Activated CD4-positive, CD25-positive, alpha-beta regulatory T cell treated with anti-CD3 and anti-CD28 coated beads, Interleukin-2, amount 50 U/mL, for 24 hours (primary cell): ENCODE data around the gene PLAAT4.
A peak's percentile ranks its signal among the peaks of the same experiment; 100 is the strongest.
"Not testable (repeated sequence)": the region's sequence is repeated elsewhere in the genome, so short reads cannot be mapped to it uniquely, and the experiment has no call there.

Source experiments
- ATAC-seq, 2 donors: fragments of 150-1000 bp; cut with Tn5 transposase; one replicate each; pipeline ENCODE4 v1.10.0; 2021; ENCODE audit warnings: mild to moderate bottlenecking in 1 of 2, moderate library complexity in 1 of 2

PLAAT4 gene

GRCh38 chr11:63547061-63547460 lies 10.5 kb downstream of the PLAAT4 start:
- no peak for ATAC-seq

DNA sequence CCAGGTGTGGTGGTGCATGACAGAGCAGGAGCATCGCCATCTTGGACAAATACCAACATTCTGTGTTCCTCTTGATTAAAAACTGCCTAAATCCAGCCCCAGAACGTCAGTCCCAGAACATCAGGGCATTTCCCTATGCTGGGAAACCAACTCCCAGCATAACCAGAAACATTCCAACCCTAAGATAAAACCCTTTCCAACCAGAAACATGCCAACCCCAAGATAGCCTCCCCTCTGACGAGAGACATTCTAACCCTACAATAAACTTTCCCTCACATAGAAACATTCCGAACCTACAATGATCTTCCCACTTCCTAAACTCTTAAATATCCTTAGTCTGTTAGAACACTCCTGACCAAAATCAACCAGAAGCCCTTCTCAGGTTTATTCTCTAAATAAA lies 11.6 kb downstream of the PLAAT4 start:
- ATAC-seq = no peak

GRCh38 chr11:63549411-63549810 lies 12.8 kb downstream of the PLAAT4 start:
- no peak for ATAC-seq

DNA sequence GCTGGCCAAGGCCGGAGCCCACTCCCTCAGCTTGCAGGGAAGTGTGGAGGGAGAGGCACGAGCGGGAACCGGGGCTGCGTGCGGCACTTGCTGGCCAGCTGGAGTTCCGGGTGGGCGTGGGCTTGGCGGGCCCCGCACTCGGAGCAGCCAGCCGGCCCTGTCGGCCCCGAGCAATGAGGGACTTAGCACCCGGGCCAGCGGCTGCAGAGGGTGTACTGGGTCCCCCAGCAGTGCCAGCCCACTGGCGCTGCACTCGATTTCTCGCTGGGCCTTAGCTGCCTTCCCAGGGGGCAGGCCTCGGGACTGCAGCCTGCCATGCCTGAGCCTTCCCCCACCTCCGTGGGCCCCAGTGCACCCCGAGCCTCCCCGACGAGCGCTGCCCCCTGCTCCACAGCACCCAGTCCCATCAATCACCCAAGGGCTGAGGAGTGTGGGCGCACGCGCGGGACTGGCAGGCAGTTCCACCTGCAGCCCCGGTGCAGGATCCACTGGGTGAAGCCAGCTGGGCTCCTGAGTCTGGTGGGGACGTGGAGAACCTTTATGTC lies 13.6 kb downstream of the PLAAT4 start:
- not testable (repeated sequence) for ATAC-seq

DNA sequence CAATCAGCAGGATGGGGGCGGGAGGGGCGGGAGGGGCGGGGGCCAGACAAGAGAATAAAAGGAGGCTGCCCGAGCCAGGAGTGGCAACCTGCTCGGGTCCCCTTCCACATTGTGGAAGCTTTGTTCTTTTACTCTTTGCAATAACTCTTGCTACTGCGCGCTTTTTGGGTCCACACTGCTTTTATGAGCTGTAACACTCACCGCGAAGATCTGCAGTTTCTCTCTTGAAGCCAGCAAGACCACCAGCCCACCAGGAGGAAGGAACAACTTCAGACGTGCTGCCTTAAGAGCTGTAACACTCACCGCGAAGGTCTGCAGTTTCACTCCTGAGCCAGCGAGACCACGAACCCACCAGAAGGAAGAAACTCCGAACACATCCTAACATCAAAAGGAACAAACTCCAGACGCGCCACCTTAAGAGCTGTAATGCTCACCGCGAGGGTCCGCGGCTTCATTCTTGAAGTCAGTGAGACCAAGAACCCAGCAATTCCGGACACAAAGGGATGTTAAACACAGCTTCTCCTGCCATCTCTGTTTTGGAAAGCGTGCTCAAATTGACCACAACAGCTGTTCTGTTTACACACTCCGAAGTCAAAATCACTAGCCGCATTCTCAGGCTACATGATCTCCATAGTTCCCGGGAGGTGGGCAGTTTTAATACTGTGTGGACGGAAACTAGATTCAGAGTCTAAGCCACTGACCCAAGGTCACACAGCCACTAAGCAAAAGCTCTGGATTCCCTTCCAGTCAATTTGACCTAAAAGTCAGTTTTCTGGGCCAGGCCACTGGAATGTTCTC lies 14.7 kb downstream of the PLAAT4 start:
- ATAC-seq = no peak

DNA sequence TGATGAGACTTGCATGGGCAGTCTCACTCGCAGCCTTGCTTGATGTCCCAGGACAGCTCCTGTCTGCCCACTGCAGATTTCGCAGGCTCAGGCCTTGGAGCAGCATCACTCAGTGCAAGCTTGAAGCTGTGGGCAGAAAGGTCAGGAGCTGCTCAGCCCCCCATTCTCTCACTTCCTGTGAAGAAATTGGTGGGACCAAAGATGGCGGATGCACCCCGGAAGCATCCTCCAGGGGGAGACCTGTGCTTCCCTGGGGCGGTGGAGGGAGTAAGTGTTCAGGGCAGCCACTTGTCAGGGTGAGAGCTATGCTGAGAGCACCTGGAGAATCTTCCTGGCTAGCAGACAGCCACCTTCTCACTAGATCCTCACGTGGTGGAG lies 15.3 kb downstream of the PLAAT4 start:
- no peak for ATAC-seq

GRCh38 chr11:63552921-63553320 lies 16.3 kb downstream of the PLAAT4 start:
- ATAC-seq = no peak

- peak; percentile 96 for ATAC-seq
Measured at GRCh38 chr11:63553759-63554158, 17.2 kb downstream of the PLAAT4 start.

DNA sequence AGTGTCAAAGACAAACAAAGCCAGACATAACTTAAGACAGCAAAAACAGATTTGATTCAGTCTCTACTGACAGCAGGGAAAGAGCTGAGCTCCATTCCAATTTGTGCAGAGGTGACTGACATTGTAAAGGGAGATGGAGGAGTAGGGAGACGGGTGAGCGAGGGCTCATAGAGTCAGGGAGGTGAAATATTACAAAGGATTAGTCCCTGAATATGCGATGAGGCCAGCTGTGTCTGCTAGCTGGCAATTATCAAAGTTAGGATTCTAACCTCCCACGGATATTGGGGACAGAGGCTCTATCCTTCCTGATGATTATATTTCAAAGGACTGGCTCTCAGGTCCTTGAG lies 18.2 kb downstream of the PLAAT4 start:
- ATAC-seq = no peak

DNA sequence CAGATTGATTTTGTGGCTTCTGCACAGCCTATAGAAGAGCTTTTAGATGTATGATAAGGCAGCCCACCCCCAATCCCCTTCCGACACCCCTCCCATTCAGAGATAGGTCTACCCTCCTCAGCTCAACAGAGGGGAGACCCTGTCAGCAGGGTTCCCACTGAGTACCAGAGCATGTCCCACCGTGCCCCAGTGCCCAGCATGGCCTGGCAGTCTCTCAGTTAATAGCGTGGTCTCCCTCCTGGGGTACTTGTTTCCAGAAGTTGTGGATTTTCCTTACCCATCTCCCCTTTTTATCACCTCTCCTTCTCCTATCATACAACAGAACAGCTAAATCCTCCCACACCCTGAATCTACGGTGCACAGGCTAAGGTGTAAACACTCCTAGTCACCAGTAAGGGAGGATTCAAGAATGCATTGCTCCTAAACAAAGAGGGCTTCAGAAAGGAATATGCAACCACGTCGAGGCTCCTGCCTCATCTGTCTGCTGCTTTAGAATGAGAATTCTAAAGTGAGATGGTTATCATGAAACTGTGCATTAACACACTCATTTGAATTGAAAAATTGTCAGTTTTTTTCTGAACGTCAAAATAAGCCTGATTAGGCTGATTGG lies 19.9 kb downstream of the PLAAT4 start:
- ATAC-seq = no peak

GRCh38 chr11:63557570-63557969 lies 21.0 kb downstream of the PLAAT4 start:
- ATAC-seq = no peak

DNA sequence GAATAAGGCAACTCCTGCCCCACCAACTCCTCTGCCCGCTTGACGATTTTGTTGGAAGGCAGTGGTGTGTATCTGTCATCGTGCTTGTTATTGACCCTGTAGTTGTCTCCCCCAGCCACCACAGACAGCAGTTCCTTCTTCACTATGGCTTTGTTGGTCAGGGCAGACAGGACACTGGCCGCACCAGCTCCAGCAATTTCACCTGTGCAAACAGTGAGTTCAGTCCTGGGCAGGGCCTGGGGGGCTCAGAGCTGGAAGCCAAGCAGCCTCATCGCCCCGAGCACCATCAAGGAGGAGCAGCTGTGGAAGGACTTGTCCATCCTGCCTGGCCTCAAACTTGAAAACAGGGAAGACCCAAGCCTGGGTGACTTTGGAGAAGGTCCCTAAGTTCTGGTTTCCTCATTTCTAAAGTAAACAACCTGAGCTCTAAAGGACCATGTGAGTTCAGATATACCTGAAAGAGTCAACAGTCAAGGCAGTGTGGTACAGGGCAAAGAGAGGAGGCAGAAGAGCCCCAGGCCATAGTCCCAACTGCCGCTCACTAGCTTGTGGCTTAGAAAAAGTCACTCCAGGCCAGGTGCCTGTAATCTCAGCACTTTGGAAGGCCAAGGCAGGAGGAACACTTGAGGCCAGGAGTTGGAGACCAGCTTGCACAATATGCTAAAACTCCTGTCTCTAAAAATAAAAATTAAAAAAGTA lies 22.0 kb downstream of the PLAAT4 start:
- no peak for ATAC-seq

GRCh38 chr11:63560506-63561180 lies 24.0 kb downstream of the PLAAT4 start:
- ATAC-seq = no peak

DNA sequence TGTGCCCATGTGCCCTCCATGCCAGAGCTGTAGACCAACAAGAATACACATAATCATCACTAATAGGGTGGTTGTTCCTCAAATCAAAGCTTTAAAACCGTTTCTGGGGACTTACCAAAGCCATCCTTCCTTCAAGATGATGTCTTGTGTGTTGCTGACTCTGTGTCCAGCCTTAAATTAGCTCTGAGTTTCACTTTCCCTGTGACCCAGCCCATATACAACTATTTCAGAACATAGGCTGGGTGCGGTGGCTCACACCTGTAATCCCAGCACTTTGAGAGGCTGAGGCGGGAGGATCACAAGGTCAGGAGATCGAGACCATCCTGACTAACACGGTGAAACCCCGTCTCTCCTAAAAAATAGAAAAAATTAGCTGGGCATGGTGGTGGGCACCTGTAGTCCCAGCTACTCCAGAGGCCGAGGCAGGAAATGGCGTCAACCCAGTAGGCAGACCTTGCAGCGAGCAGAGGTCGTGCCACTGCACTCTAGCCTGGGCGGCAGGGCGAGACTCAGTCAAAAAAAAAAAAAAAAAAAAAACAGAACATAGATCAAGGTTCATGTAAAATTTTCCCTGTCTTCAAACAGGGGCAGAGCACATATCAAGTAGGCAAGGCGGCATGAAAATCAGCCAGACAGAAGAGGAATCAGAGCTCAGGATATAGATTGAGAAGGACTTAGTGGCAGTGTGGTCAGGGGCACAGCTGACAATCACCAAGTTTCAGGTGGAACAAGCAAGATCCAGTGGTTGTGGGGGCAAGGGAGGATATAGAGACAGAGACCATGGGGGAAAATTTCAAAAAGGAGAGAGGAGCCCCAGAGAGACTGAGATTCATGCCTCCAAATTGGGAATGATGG lies 26.8 kb downstream of the PLAAT4 start, which contains the start of gene PLAAT2:
Gene PLAAT2 (minus strand): TSS at position 179 of the 855 bp plus-strand sequence. CDS start 55 bp downstream, at position 124.
- ATAC-seq = no peak

DNA sequence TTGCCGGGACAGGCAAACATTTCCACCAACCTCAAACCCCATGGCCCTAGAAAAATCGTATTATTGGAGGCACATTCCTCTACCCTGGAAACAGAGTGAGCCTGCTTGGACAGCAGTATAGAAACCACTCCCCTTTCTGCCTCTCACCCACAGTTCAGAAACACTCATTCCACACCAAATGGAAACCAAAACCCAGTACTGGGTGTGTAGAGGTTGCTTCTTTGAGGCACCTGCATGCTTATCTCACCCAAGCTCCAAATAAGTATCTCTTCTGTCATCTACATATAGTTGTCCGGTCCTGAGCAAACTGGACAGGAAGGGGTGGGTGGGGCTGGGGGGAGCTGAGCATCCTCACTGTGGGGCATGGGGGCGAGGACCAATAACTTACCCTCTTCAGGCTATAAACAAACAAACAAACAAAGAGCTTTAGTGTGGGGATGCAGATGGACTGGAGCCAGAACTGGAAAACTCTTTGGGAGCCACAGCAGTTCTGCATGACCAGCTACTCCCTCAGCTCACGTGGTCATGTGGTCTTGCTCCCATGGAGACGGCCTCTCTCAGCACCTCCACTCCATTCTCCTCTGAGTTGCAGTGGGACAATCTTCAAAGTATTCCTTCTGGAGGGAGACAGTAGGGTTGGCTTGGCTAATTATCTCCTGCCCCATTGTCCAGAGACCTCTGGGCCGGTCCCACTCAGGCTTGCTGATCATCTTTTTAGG lies 27.6 kb downstream of the PLAAT4 start:
- ATAC-seq = peak; percentile 34 to 41

DNA sequence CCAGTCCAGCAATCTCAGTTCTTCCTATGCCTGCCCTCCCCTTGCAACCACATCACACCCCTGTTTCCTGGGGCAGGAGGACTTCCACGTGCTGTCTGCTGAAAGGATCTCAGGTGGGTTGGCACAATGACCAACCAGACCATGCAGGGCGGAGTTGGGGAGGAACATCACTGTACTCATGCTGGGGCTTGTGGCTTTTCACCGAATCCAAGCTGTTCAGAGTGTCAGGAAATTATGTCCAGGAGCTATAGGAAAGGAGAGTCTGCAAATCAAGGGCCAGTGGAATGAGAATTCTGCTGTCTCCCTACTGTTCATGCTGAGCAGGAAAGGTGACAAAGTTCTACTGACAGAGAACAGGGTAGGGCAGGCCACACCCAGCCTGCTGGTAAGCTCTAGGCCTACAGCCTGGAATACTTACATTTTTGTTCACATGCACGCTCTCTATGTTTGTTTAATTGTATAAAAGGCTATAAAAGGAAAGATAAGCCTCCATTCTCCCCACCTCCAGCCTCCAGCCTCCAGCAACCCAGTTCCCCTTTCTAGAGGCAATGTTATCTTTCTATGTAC lies 28.3 kb downstream of the PLAAT4 start:
- no peak for ATAC-seq

- ATAC-seq = peak; percentile 88 to 89
Measured at GRCh38 chr11:63567044-63567840, 30.6 kb downstream of the PLAAT4 start.

DNA sequence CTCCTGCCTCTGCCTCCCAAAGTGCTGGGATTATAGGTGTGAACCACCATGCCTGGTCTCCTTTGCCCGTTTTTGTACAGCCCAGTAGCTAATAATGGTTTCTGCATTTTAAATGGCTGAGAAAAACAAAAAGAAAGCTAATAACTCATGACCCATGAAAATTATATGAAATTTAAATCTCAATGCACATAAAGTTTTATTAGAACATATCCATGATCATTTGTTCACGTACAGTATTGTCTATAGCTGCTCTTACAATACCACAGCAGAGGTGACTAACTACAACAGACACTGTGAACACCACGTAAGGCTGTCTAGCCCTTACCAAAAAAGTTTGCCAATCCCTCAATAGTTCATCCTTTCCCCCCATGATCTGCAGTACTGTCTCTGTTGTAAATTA lies 33.0 kb downstream of the PLAAT4 start:
- ATAC-seq = no peak

DNA sequence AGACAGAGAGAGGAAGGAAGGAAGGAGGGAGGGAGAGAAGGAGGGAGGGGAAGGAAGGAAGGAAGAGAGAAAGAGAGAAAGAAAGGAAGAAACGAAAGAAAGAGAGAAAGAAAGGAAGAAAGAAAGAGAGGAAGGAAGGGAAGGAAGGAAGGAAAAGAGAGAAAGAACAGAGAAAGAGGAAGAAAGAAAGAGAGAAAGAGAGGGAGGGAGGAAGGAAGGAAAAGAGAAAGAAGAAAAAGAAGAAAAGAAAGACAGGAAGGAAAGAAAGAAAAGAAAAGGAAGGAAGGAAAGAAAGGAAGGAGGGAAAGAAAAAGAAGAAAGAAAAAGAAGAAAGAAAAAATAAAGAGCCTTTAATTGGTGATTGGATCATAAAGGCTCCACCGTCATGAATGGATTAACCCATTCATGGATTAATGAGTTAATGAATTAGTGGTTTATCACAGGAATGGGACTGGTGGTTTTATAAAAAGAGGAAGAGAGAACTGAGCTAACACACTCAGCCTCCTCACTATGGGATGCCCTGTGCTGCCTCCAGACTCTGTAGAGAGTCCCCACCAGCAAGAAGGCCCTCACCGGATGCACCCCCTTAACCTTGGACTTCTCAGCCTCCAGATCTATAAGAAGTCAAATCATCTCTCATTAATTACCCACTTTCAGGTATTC lies 35.5 kb downstream of the PLAAT4 start:
- ATAC-seq = no peak
